HG02610 (cell line): ENCODE data around the gene ZNF827.
A peak's percentile ranks its signal among the peaks of the same experiment; 100 is the strongest.

ENCODE experiments used
- ATAC-seq: cut with Tn5 transposase; IDR thresholded peaks from one replicate; pipeline ENCODE4 v1.9.1; 2021; ENCODE audit warnings: mild to moderate bottlenecking, moderate library complexity; ENCODE audit not compliant: unreplicated experiment

Gene ZNF827

DNA sequence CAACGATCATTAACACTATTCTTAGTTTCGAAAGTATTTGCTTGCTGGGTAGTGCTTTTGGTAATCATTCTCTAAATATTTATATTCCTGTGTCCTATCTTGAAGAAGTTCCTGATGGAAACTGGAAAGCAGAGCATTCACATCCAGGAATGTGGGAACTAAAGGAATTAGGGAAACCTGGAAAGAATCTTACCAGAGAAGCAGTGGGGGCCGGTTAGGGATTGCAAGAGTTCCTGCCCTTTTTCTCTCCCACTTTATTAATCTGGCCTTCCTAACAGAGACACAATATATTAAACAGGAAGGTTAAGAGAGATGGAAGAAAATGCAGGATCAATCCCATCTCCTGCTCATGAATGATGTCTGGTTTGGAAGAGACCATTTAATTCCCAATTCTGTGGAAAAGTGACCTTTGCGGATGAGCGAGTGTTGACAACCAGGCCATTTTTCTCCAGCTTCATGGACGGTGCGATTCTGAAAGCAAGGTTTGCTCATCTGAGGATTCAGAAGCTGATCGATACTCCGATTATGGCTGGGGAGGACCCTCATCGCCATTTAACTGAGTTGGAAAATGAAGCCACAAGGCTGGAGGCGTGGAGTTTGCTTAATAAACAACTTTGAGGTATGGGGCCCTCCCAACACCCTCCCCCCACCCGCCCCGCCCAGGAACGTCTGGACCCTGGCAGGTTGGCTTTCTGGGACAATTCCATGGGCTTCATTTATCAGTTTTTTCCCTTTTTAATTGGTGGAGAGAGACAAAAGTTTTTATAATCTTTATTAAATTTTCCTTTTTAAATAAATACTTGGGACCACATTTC, 206.4 kb downstream of the ZNF827 start:
- no peak for ATAC-seq

DNA sequence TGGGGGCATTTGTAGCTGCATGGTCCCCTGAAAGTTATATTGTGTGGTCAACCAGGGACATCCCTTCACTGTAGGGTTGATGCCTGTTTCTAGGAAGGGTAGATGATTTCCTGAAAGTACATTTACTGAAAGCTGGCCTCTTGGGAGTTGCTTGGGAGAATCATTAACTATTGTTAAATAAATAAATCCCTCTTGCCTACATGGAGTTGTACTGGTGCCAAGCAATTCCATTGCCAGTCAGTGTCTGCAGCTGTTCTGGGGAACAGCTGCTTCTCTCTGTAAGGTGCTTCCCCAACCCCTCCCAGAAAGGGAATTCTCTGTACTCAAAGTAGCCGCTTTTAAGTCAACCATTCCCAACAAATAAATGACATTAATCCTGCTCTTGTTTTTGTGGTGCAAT, 207.6 kb downstream of the ZNF827 start:
- no peak for ATAC-seq

DNA sequence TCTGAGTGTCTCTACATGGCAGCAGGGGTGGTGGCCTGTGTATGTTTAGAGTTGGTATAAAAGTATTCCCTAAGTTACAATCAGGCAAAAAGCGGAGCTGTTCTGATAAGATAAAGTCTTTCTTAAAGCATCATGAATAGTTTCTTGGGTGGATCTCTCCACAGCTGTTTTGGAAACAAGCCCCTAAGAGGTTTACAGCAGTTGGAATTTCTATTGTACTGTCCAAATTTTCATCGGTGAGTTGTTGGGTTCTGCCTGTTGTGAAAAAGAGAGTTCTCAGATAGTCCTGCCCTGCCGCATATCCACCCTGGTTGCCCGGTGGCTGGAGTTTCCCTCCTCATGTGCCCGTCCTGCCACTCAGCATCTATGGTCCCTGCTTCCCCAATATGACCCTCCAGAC, 208.6 kb downstream of the ZNF827 start:
- no peak for ATAC-seq

DNA sequence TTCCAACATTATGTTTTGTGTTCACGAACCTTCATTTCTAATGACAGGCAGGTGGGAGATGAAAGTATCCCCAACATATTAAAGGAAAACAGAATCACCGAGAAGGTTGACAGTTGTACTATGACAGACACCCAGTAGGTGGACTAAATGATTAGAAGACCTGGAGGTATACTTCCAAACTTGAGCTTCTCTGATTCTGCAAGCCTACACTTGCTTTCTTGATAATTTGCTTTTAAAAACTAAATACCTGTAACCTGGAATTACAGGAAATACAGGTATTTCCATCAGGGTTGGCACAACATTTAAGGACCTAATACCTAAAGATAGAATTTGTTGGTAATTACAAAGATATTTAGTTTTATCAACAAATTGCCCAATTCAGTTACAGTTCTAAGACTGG, 215.3 kb downstream of the ZNF827 start:
- no peak for ATAC-seq

DNA sequence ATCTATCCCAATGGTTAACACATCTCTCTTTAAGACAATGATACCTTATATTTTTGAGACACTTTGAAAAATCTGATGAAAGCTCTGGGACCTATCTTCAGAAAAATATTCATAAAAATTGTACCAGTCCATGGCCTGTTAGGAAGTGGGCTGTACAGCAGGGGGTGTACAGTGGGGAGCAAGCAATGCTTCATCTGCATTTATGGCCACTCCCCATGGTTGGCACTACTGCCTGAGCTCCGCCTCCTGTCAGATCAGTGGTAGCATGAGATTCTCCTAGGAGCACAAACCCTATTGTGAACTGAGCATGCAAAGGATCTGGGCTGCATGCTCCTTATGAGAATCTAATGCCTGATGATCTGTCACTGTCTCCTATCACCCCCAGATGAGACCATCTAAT, 216.1 kb downstream of the ZNF827 start:
- no peak for ATAC-seq

DNA sequence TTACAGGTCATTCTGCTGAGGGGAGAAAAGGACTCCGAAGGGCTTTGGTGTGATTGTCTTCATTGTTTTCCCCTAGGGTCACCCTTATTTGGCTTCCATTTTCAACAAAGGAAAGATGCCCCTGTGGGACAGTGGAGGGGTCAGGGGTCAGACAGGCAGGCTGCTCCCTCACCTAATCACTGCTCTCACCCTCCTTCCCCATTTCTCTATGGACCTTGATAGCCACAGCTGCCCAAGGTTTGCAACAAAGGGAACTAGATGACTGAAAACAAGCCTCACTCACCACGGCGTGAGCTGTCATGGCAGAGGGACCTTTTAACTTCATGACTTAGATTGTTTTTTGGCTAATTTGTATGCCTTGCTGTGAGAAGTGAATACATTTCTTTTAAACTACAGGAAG, 218.0 kb downstream of the ZNF827 start:
- ATAC-seq: peak; percentile 46

DNA sequence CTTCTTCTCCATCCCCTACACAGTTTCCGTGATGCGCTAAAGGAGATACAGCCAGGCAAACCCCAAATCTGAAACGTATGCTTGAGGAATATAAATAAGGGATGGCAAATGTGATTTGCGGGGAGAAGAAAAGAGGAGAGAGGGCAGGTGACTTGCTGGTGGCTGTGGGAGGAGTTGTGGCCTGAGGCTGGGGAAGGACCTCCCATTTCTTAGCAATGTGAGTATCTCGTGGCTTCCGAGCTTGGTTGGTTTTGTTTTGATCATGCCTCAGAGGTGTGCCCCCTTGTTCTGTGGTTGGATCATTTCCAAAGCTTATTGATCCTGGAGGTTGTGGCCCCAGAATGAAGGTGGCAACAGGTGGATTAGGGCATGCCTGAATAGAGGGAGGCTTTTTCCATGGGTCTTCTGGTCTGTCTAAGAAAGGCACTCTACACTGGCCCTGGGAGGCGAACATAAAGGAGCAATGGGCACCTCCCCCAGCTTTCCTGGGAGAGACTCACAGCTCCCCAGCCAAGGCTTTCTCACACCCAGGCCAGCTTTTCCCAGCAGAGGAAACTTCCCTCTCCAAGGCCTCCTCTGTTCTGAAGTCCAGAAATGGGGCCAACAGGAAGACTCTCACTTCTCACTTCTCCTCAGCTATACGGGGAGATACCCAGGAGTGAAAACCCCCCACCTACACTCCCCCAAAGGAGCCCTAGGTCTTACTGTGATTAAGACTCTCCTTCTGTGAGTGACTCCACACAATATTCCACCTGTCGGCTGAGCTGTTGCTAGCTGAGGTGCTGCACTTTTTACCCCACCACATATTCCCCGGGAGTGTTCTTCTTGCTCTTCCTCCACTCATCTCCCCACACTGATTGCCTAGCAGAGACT, 218.6 kb downstream of the ZNF827 start:
- peak; percentile 76 for ATAC-seq

DNA sequence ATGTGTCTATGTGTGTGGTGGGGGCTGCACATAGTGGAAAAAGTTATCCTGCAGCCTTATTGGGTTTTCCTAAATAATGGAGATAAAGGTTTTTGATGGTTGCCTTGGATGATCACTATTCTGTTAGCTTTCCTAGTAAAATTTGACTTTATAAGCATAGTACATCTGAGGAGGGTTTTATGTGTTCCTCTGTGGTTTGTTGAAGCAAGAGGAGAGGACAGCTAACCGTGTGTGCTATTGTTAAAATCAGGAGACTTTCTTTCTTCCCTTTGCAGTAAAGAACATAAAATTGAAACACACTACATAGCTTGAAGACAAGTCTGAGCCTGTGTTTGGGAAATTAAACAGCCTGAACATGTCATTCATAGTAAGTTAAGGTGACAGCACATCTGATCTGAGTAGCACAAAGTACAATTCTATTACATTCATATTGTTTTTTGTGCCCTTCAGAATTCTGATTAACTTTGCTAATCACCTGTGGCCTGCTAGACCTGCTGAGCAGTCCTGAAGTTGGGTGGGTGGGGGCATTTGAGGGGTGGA, 221.9 kb downstream of the ZNF827 start:
- ATAC-seq: no peak

DNA sequence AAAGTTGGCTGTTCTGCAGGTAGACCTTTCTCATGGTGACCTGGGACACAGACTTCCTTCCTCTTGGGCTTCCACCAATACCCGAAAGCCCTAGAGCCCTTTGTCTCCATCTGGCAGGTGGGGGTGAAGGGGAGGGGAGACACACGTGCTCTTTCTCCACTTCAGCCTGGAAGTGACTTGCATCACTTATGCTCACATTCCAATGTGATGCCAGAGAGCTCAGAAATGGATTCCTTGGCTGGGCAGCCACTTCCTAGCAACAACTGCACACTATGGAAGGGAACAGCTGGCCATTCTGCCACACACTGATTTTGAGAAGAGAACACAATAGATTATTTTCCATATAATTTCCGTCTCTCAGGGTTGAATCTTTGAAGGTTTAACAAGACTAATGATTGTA, 222.4 kb downstream of the ZNF827 start:
- no peak for ATAC-seq

DNA sequence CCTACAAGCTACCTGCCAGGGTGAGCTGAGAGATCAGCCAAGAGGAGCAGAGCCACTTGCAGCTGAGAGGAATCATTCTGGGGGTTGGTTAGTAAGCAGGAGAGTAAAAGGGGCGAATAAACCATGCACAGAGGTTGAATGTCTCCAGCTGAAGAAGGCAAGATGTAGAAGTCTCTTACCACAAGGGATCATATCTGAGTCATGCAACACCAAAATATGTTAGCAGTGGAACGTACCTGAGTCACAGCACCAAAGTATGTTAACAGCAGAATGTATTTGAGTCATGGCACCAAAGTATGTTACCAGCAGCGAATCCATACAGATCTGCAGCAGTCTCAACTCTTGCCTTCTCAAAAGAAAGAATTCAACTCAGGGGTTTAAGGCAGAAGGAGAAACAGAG, 228.8 kb downstream of the ZNF827 start:
- peak; percentile 98 for ATAC-seq

DNA sequence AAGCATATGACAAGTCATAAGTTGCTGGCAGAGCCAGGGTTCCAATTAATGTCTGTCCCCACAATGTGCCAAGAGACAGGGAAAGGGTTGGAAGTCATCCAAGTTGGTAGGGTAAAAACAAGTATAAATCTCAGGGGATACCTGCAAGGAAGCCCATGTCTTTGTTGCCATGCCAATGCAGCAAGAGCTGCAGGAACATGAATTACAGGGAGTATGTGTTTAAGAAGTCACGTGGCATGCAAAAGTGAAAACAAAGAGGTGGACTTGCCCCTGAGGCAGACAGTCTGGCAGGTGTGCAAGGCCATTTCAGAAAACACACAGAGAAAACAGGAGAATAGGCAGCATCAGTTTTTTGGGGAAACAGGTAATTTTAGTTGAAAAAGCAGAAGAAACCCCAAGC, 229.3 kb downstream of the ZNF827 start:
- peak; percentile 8 for ATAC-seq
